Neural progenitor cell (in vitro differentiated cells): ENCODE data around the gene PKD1. TPM values are rescaled to one million over a fixed set of nuclear protein-coding genes. Genes with fewer than 3 reads are reported as not detected.
"Not testable (repeated sequence)": the region's sequence is repeated elsewhere in the genome, so short reads cannot be mapped to it uniquely, and the experiment has no call there.

Experiments
- DNase-seq: peaks from one replicate; pipeline ENCODE4 v3.0.0-alpha.2; 2016; ENCODE audit warnings: low spot score
- H2AFZ ChIP-seq: fragments of 200-600 bp; sonication (generic); replicated peaks from 2 replicates; pipeline ENCODE4 v1.6.1; 2016; ENCODE audit warnings: antibody characterized with exemption
- H3F3A ChIP-seq: fragments of 200-600 bp; sonication (generic); 2 replicates; pipeline ENCODE4 v1.6.1; 2016; ENCODE audit warnings: antibody characterized with exemption, low read depth
- H3K27ac ChIP-seq: fragments of 200-600 bp; sonication (generic); 2 replicates; pipeline ENCODE4 v1.5.1; 2016; ENCODE audit warnings: mild to moderate bottlenecking
- H3K27me3 ChIP-seq: fragments of 200-600 bp; sonication (generic); 2 replicates; pipeline ENCODE4 v1.6.1; 2016; ENCODE audit warnings: mild to moderate bottlenecking, moderate library complexity
- H3K36me3 ChIP-seq: fragments of 200-600 bp; sonication (generic); 2 replicates; pipeline ENCODE4 v1.5.1; 2016
- H3K4me1 ChIP-seq: fragments of 200-600 bp; sonication (generic); 2 replicates; pipeline ENCODE4 v1.6.1; 2016; ENCODE audit warnings: mixed run types
- H3K4me2 ChIP-seq: fragments of 200-600 bp; sonication (generic); 2 replicates; pipeline ENCODE4 v1.6.1; 2016
- H3K4me3 ChIP-seq: fragments of 200-600 bp; sonication (generic); 2 replicates; pipeline ENCODE4 v1.5.1; 2016
- H3K79me2 ChIP-seq: fragments of 200-600 bp; sonication (generic); 2 replicates; pipeline ENCODE4 v1.6.1; 2016; ENCODE audit warnings: low read depth
- H3K9ac ChIP-seq: fragments of 200-600 bp; sonication (generic); 2 replicates; pipeline ENCODE4 v1.6.1; 2016
- H3K9me3 ChIP-seq: fragments of 200-600 bp; sonication (generic); 2 replicates; pipeline ENCODE4 v1.5.1; 2016; ENCODE audit warnings: low read depth
- H4K20me1 ChIP-seq: fragments of 200-600 bp; sonication (generic); 2 replicates; pipeline ENCODE4 v1.6.1; 2016; ENCODE audit warnings: low read depth
- H3K27ac Mint-ChIP-seq: 3 replicates; pipeline ENCODE4 v1.8.0; 2021; ENCODE audit warnings: mixed read lengths
- H3K27me3 Mint-ChIP-seq: 2 replicates; pipeline ENCODE4 v1.8.0; 2022; ENCODE audit warnings: low read depth, mild to moderate bottlenecking, inconsistent platforms, moderate library complexity, mixed read lengths; ENCODE audit not compliant: insufficient read depth
- H3K36me3 Mint-ChIP-seq: 3 replicates; pipeline ENCODE4 v1.8.0; 2021; ENCODE audit warnings: mixed read lengths
- H3K4me1 Mint-ChIP-seq: 3 replicates; pipeline ENCODE4 v1.8.0; 2021; ENCODE audit warnings: mixed read lengths
- H3K4me3 Mint-ChIP-seq: 3 replicates; pipeline ENCODE4 v1.8.0; 2021; ENCODE audit warnings: mild to moderate bottlenecking, moderate library complexity, mixed read lengths
- H3K9me3 Mint-ChIP-seq: 3 replicates; pipeline ENCODE4 v1.8.0; 2020; ENCODE audit warnings: mixed read lengths
- EZH2 ChIP-seq: fragments of 200-600 bp; sonication (generic); IDR thresholded peaks from 2 replicates; pipeline ENCODE4 v1.6.1; 2017; ENCODE audit warnings: antibody characterized with exemption, mild to moderate bottlenecking, moderate library complexity
- EZH2phosphoT487 ChIP-seq: fragments of 200-600 bp; sonication (generic); IDR thresholded peaks from 2 replicates; pipeline ENCODE4 v1.6.1; 2017; ENCODE audit warnings: antibody characterized with exemption
- total RNA-seq: library from RNA; depleted of rRNA; stranded (reverse); fragments of >200 nt; gene quantifications from 2 replicates; pipeline ENCODE4 v1.2.3, GENCODE V29; 2015; ENCODE audit warnings: low replicate concordance
- TF ChIP-seq, protein P1 (sequence below): fragments of 200-600 bp; sonication (generic); IDR thresholded peaks from 2 replicates; pipeline ENCODE4 v1.5.1; 2017; ENCODE audit warnings: antibody characterized with exemption, mild to moderate bottlenecking

Gene PKD1
- total RNA-seq, 1 donor from 2014 or later: 16.9 TPM

GRCh38 chr16:2145843-2146242 is 10.1 kb upstream of the PKD1 start:
- H3K27ac ChIP-seq: no peak overlapping the region
- no peak for DNase-seq
- no peak overlapping the region for H3K4me3 ChIP-seq
- no peaks in the 10 kb centered on the region for H3K79me2 ChIP-seq
- Mint-ChIP-seq H3K9me3 (no peaks in the 10 kb centered on the region), H3K27ac (peak overlapping the region; percentile 1), H3K36me3 (no peaks in the 10 kb centered on the region), H3K4me1 (peaks cover 21% of the 10 kb centered on the region), H3K27me3 (peaks cover 8% of the 10 kb centered on the region), H3K4me3 (no peak overlapping the region)
- TF ChIP-seq EZH2 (no peak), EZH2phosphoT487 (no peak)
- TF ChIP-seq, protein P1, sequence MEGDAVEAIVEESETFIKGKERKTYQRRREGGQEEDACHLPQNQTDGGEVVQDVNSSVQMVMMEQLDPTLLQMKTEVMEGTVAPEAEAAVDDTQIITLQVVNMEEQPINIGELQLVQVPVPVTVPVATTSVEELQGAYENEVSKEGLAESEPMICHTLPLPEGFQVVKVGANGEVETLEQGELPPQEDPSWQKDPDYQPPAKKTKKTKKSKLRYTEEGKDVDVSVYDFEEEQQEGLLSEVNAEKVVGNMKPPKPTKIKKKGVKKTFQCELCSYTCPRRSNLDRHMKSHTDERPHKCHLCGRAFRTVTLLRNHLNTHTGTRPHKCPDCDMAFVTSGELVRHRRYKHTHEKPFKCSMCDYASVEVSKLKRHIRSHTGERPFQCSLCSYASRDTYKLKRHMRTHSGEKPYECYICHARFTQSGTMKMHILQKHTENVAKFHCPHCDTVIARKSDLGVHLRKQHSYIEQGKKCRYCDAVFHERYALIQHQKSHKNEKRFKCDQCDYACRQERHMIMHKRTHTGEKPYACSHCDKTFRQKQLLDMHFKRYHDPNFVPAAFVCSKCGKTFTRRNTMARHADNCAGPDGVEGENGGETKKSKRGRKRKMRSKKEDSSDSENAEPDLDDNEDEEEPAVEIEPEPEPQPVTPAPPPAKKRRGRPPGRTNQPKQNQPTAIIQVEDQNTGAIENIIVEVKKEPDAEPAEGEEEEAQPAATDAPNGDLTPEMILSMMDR: no peak
- H2AFZ ChIP-seq: no peak overlapping the region
- peaks cover 21% of the 10 kb centered on the region for H3K4me1 ChIP-seq
- H3K9ac ChIP-seq: no peak overlapping the region
- H3K4me2 ChIP-seq: no peak overlapping the region
- H3K9me3 ChIP-seq: no peaks in the 10 kb centered on the region
- peaks cover 42% of the 10 kb centered on the region for H4K20me1 ChIP-seq
- H3F3A ChIP-seq: peaks cover 53% of the 10 kb centered on the region
- H3K36me3 ChIP-seq: no peaks in the 10 kb centered on the region
- H3K27me3 ChIP-seq: peaks cover 16% of the 10 kb centered on the region

DNA sequence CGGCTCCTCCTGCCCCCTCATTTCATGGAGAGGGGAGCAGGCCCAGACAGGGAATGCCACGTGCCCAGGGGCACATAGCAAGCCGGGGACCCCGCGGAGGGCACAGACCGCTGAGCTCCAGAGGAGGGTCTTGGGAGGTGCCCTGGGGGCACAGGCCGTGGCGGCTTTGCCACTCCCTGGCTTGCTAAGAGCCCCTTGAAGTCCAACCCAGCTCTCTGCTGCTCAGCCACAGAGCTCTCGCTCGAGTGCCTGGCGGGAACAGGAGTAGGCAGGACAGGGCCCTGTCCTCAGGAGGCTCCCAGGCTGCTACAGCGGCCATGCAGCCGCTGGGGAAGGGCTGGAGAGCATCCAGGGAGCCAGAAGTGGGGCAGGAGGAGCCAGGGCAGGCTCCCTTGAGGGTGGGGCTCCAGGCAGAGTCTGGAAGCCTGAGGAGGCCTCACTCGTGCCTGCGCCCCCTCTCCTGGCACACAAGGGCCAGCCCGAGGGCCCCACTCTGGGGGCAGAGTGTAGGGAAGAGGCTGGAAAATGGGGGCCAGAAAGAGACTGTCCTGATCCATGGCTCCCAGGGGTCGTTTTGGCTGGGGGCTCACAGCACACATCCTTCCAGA is 8.3 kb upstream of the PKD1 start:
- no peaks in the 10 kb centered on the region for H3K36me3 ChIP-seq
- H3K27me3 Mint-ChIP-seq: peaks cover 9% of the 10 kb centered on the region
- peaks cover 35% of the 10 kb centered on the region for H3F3A ChIP-seq
- no peak overlapping the region for H3K4me3 ChIP-seq
- H3K36me3 Mint-ChIP-seq: no peaks in the 10 kb centered on the region
- no peaks in the 10 kb centered on the region for H3K9me3 ChIP-seq
- no peak overlapping the region for H3K4me3 Mint-ChIP-seq
- H3K4me1 Mint-ChIP-seq: peaks cover 11% of the 10 kb centered on the region
- H3K9ac ChIP-seq: no peak overlapping the region
- H3K27ac ChIP-seq: no peak overlapping the region
- H3K27ac Mint-ChIP-seq: no peak overlapping the region
- H3K79me2 ChIP-seq: no peaks in the 10 kb centered on the region
- TF ChIP-seq, protein P1: no peak
- H3K4me2 ChIP-seq: no peak overlapping the region
- H3K9me3 Mint-ChIP-seq: no peaks in the 10 kb centered on the region
- no peak for DNase-seq
- H4K20me1 ChIP-seq: peaks cover 24% of the 10 kb centered on the region
- no peak overlapping the region for H2AFZ ChIP-seq
- peaks cover 3% of the 10 kb centered on the region for H3K4me1 ChIP-seq
- H3K27me3 ChIP-seq: peaks cover 3% of the 10 kb centered on the region

GRCh38 chr16:2142942-2143877 is 7.5 kb upstream of the PKD1 start:
- Mint-ChIP-seq H3K9me3 (no peaks in the 10 kb centered on the region), H3K27ac (no peak overlapping the region), H3K36me3 (no peaks in the 10 kb centered on the region), H3K27me3 (peaks cover 17% of the 10 kb centered on the region), H3K4me1 (peaks cover 11% of the 10 kb centered on the region), H3K4me3 (no peak overlapping the region)
- Histone ChIP-seq H2AFZ (no peak overlapping the region), H3K36me3 (no peaks in the 10 kb centered on the region), H3K4me3 (no peak overlapping the region), H3K79me2 (no peaks in the 10 kb centered on the region), H3K27me3 (no peaks in the 10 kb centered on the region), H3F3A (peaks cover 30% of the 10 kb centered on the region), H3K4me2 (no peak overlapping the region), H3K4me1 (no peaks in the 10 kb centered on the region), H3K27ac (no peak overlapping the region), H3K9me3 (no peaks in the 10 kb centered on the region), H3K9ac (no peak overlapping the region), H4K20me1 (peaks cover 18% of the 10 kb centered on the region)
- TF ChIP-seq EZH2: no peak
- no peak for TF ChIP-seq EZH2phosphoT487
- TF ChIP-seq, protein P1: no peak
- DNase-seq: no peak

- H3K27ac ChIP-seq, H3K4me1 Mint-ChIP-seq, H2AFZ ChIP-seq, H3K27ac Mint-ChIP-seq, DNase-seq, H3K36me3 Mint-ChIP-seq, H3K9me3 ChIP-seq, H3K27me3 Mint-ChIP-seq, H3F3A ChIP-seq, H3K27me3 ChIP-seq, H4K20me1 ChIP-seq, H3K9me3 Mint-ChIP-seq, H3K36me3 ChIP-seq, H3K4me1 ChIP-seq: not testable (repeated sequence)
- H3K4me2 ChIP-seq: peak overlapping the region; percentile 81
- H3K9ac ChIP-seq: peak overlapping the region; percentile 45
- H3K4me3 ChIP-seq: peak overlapping the region; percentile 80
- H3K4me3 Mint-ChIP-seq: peak overlapping the region; percentile 89
- peaks cover 12% of the 10 kb centered on the region for H3K79me2 ChIP-seq
Measured at GRCh38 chr16:2135071-2135470, 627 bp downstream of the PKD1 start.

DNA sequence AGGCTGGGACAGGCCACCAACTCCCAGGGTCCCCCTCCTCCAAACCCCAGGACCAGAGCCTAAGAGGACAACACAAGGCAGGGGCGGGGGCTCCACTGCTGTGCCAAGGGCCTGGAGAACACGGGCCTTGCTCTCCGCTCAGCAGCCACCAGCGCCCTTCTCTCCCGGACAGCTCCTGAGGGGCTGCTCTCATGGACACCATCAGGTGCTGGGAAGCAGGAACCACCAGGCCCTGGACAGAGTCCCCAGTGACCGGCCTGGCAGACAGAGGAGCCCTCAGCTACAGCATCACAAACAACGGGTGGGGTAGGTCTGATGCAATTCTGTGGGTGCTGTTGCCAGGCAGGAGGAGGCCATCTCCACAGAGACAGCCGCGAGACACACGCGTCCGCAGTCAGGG is 1.9 kb downstream of the PKD1 start:
- not testable (repeated sequence) for H3K27me3 ChIP-seq, H3K4me1 Mint-ChIP-seq, DNase-seq, H3K36me3 Mint-ChIP-seq, H3K27ac Mint-ChIP-seq, H3K4me2 ChIP-seq, H3K9me3 Mint-ChIP-seq, H3F3A ChIP-seq, H3K4me1 ChIP-seq, H3K36me3 ChIP-seq, H3K27me3 Mint-ChIP-seq, H4K20me1 ChIP-seq, H3K27ac ChIP-seq, H3K9me3 ChIP-seq, H2AFZ ChIP-seq, H3K4me3 Mint-ChIP-seq, H3K4me3 ChIP-seq, H3K9ac ChIP-seq
- H3K79me2 ChIP-seq: peaks cover 12% of the 10 kb centered on the region
